Measurements from ENCODE around the gene CDC42BPG.

The CDC42BPG gene

GRCh38 chr11:64879244-64879900 lies 34.9 kb upstream of the CDC42BPG start:
- peak in 1 of 2 donors; percentile 63 for DNase-seq

DNA sequence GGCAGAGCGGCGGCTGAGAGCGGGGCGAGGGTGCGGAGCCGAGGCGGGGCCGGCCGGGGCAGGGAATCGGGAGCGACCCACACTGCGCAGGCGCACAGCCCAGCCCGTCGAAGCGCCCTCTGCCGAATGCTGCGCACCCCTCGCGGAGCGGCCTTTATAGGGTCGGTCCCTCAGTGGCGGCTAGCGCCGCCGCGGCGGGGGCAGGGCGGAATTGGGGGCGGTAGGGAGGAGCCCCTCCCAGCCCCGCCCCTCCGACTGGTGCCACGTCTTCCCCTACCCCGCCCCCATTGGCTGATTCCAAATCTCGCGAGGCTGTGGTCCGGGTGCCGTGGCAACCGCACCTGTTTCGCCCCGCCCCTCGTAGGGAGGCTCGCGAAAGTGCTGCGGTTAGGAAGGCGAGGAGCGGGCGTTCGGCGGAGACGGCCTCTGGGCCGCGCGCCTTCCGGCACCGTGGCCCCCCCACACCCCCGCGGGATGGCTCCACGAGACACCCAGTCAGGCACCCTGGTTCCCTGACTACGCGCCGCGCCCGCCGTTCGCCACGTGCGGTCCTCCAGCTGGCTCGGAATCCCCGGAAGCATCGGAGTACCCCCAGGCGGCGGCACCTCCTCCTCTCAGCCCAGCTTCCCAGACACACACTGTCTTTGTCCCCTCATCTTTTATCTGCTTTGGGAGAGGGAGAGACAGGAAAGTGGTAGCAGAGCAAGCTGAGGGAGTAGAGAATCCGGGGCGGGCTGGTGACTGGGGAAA lies 34.2 kb upstream of the CDC42BPG start, which contains the start of gene EHD1:
EHD1 (minus strand) TSS at position 128 of the 750 bp plus-strand sequence. CDS start 157 bp downstream, outside the sequence.
- peak; percentile 99 to 100 for DNase-seq

GRCh38 chr11:64878223-64878493 lies 33.7 kb upstream of the CDC42BPG start:
- DNase-seq: no peak

DNA sequence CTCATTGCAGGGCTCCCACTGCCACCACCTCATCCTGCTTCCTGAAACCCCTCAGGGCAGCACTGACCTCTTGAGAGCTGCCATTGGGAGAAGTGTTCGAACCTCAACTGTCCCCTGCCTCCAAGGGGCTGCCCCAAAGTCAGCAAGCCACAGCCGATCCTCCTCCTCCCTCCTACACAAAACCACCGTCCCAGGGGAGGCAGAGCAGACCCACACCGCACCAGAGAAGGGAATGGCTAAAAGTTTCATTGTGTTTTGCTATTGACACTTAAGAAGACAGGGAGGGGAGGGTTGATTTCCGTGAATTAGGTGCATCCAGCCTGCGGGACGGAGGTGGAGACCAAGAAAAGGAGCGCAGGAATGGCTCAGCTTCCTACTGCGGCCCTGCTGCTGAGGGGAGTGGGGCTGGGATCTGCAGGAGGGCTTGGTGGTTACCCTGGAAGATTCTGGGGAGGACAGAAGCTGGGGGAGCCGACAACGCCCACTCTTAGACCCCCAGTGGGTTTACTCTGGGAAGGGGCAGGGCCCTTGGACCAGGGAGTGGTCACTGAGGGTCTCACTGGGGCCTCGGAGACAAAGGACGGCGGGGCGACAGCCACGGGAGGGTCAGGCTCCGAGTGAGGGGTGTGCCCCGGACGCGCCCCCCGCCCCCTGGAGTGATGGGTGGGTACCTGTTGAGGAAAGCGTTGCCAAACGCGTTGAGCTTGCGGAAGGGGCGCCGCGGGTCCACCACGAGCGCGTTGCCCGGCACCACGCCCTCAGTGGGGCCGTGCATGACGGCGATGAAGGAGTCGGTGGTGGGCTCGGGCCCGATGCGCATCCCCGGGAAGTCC lies 33.2 kb upstream of the CDC42BPG start:
- DNase-seq: no peak

GRCh38 chr11:64876835-64877341 lies 32.4 kb upstream of the CDC42BPG start:
- DNase-seq: no peak

- DNase-seq: no peak
Observed at GRCh38 chr11:64876229-64876750, 31.8 kb upstream of the CDC42BPG start.

DNA sequence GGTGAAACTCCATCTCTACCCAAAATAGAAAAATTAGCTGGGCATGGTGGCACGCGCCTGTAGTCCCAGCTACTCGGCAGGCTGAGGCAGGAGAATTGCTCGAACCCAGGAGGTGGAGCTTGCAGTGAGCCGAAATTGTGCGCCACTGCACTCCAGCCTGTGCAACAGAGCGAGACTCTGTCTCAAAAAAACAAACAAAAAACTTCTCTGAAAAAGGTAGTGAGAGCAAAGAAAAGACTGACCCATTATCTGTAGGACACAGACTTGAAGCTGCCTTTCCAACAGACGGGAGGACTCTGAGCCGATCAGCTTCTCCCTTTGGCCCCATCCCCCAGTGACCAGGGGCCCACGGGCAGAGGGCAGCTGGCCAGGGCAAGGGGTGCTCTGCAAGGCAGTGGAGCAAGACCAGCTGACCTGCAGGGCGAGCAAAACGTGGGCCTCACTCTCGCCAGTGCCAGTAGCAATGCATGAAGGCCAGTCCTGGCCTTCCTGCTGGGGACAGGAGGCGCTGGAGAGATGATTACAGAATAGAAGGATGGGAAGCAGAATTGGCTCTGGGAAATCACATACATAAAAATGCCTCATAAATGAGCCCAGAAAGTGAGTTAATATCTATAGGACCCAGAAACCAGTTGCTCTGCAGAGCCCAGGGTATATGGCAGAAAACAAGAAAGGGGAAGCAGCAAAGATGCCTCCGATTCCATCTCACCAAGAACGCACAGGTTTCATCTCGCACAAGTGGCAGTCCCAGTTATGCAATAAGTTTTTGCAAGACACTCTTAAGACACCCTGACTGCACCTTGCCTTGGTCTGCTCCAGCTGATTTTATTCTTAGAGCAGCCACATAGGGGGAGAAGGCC lies 31.1 kb upstream of the CDC42BPG start:
- no peak for DNase-seq

DNA sequence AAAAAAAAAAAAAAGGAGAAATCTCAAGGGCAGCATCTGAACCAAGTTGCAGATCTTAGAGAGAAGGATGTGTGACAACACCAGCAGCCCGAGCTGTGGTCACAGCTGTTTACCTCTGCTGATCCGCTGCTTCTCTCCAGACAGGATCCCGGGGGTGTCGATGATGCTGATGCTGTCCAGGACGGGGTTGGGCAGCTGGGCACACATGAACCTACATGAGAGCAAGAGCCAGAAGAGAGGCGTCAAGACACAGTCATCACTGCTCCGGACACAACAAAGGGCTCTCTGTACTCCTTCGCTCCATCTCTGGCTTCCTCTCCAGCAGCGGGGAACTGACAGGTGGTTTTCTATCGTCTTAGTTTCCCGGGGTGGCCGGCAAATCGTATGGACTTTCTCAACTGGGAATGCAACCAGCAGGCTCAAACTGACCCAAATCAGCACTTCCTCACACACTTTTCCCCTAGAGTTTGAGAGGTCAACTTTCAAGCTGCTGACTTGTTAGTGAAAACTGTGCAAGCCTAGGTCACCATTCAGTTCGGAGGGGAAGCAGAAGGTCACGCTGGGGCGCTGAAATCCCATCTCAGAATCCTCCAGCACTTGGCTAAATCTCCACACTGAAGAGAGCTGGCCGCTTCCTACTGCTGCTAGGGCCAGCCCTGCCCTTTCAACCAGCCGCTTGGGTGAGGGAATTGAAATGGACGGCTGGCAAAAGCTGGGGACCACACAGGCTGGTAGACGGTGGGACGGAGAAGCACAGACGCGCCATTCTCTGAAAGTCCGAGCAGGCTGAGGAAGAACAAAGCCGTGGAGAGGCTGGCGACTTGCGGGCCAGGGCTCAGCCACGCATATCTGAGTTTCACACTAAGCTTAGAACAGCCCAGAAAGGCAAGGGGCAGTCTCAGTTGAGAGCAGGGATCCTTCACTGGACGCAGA lies 30.1 kb upstream of the CDC42BPG start:
- DNase-seq: peak; percentile 53 to 61

DNA sequence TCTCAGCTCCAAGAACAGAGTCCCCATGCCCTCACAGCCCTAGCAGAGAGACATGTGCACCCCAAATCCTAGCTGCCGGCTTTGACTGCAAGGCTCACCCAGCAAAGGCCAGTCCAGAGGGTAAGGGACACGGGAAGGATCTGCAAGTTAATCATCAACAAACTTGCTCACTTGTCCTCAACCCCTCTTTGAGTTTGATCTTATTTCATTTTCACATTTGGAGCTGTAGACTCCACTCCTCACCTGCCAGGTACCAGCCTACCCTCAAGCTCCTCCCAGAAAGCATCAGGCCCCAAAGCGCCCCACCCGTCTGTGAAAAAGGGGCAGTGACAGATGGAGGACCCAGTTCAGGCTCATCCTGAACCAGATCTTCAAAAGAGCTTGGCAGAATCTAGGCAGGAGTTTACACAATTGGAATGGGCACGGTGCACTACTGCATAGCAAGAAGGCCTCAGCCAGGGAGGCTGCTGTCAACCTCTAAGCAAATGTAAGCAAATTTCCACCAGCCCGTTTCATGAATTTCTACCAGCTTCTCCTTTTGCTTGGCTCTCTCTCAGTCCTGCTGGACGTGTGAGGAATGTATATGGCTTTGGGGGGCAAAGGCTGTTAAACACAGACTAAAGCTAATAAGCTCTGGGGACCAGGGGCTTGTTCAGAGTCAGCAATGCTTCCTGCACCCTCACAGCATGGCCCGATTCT lies 28.5 kb upstream of the CDC42BPG start:
- peak in 1 of 2 donors; percentile 43 for DNase-seq

DNA sequence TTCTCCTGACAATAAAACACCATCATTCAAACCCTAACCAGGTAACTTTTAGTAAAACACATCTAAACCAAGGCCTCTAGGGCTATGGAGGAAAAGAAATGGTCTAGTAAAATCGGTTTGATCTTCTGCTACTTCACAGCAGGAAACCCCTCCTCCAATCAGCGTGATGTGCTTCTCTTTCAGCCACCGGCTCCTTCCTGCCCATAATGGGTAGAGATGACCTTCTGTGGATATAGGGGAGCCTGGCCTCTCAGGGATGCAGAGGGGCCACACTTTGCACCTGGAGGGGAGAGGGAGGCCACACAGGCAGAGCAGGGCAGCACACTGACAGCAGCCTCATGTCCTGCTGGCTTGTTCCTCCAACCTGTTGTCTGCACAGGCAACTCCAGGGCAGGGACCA lies 27.0 kb upstream of the CDC42BPG start:
- peak in 1 of 2 donors; percentile 33 for DNase-seq

DNA sequence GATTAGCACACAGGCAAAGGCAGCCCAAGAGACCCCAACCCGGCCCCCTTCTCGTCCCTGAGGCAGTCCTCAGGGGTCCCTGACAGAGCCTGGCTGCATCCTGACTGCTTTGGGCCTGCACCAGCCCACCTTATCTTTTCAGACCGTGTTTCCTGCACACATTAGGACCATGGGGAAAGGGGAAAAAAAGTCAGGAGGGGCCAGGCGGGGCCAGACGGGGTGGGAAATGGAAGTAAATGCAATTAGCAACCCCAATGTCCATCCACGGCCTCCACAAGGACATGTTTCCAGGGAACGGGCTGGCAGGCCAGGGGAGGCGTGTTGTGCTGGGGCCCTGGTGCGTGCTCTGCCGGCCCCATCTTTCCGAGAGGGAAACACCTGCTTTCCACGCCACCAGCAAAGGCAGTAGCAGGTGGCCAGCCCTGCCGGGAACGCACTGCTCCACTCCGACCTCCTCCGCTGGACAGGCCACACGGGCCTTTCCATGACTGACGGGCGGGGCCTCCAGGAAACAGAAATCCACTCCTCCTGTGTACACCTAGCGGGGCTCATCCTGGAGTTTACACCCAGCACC lies 26.5 kb upstream of the CDC42BPG start:
- DNase-seq: no peak

DNA sequence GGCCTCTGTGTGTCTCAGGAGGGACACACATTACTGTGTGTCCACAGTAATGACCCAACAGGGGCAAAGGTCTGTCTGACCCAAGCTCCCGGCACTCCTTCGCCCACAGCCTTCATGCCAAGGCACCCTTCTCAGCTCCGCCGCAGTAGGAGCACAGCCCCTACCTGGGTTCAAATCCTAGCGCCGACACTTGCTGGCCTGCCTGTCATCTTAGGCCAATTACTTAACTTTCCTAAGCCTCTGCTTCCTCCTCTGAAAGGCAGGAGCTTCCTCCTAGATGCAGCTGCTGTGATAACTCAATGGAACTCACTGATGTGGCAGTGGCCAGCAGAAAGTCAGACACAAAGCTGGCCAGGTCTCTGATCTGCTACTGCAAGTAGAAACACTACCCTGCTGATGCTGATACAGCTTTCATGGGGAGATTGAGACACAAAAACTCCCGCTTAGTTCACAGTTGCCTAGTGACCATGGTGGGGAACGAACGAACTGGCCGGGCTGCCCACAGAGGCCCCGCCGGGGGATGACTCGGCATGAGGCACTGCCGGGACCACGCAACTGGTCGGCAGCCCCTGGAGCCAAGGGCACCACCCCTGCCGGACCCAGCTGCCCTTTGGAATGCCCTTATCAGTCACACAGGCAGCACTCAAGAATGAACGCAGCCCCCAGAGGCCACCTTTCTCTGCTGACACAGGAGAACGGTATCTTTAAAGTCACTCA lies 25.9 kb upstream of the CDC42BPG start:
- DNase-seq: peak; percentile 21 to 54

- peak in 1 of 2 donors; percentile 26 for DNase-seq
Observed at GRCh38 chr11:64869571-64870175, 25.2 kb upstream of the CDC42BPG start.

DNA sequence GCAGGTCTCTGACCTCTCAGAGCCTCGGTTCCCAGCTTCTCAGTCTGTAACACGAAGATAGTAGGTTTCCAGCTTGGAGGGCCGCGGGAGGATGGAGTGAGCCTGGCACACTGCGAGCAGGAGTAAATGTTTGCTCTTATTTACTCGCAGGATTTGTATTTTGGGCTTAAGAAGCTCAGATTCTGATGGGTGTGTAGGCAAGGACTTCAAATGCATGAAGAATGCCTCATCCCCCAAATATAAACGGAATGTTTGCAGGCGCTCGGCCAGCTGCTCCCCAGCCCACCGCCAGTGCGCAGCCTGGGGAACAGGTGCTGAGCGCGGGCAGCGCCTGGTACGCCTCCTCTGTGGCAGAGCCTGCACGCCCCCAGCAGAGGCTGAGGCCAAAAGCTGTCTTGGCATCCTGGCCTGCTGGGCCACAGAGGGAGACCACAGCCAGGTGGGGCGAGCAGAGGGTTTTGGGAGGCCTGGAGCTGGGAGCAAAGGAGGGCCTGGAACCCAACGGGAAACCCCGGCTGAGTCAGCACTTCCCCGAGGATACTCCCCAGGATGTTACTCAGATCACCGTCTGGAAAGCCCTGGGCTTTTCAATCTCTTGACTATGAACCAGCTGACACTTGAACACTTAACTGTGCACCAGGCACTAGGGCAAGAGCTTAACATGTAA lies 24.6 kb upstream of the CDC42BPG start:
- peak; percentile 42 to 45 for DNase-seq

- peak in 1 of 2 donors; percentile 11 for DNase-seq
Observed at GRCh38 chr11:64867748-64868462, 23.5 kb upstream of the CDC42BPG start.

GRCh38 chr11:64866173-64866491 lies 21.7 kb upstream of the CDC42BPG start:
- peak in 1 of 2 donors; percentile 45 for DNase-seq
